H1 (cell line): Measurements from ENCODE around the gene RHOG.

Source experiments
- CTCF ChIP-seq, 3 experiments: IDR thresholded peaks; 1 replicate in 2 of 3; 2 replicates in 1 of 3; pipeline versions ENCODE4 v1.5.1 to v1.6.1; 2011; ENCODE audit warnings: low read length in 3 of 3, mild to moderate bottlenecking in 3 of 3, inconsistent platforms in 2 of 3, low read depth in 1 of 3, moderate library complexity in 1 of 3; ENCODE audit not compliant: insufficient read depth in 1 of 3; ENCODE audit errors: control extremely low read depth in 1 of 3
- EP300 ChIP-seq, 2 experiments: IDR thresholded peaks; 1 replicate in 1 of 2; 2 replicates in 1 of 2; pipeline ENCODE4 v1.6.1; 2011 to 2012; ENCODE audit warnings: low read depth in 2 of 2, low read length in 2 of 2, mild to moderate bottlenecking in 2 of 2, borderline replicate concordance in 1 of 2, inconsistent platforms in 1 of 2, moderate library complexity in 1 of 2
- JUND ChIP-seq: IDR thresholded peaks from 2 replicates; pipeline ENCODE4 v1.6.1; 2011; ENCODE audit warnings: mild to moderate bottlenecking, improper control_type of control experiment, low read length
- NRF1 ChIP-seq: IDR thresholded peaks from 2 replicates; pipeline ENCODE4 v1.6.1; 2011; ENCODE audit warnings: mild to moderate bottlenecking, low read depth, low read length, improper control_type of control experiment
- PHF8 ChIP-seq: fragments of 200-600 bp; sonication (generic); conservative IDR thresholded peaks from 2 replicates; pipeline ENCODE4 v1.7.1; 2012; ENCODE audit warnings: low read depth, mild to moderate bottlenecking, inconsistent platforms, low read length, moderate library complexity
- POLR2A ChIP-seq, 2 experiments: IDR thresholded peaks; 1 replicate in 1 of 2; 2 replicates in 1 of 2; pipeline ENCODE4 v1.6.1; 2011; ENCODE audit warnings: low read depth in 2 of 2, low read length in 2 of 2, mild to moderate bottlenecking in 2 of 2; ENCODE audit errors: control extremely low read depth in 1 of 2
- RFX5 ChIP-seq: IDR thresholded peaks from 2 replicates; pipeline ENCODE4 v1.6.1; 2011; ENCODE audit warnings: low read depth, low read length, improper control_type of control experiment, borderline replicate concordance
- SIRT6 ChIP-seq: IDR thresholded peaks from one replicate; pipeline ENCODE4 v1.7.1; 2012; ENCODE audit warnings: low read length, inconsistent platforms
- SRF ChIP-seq: IDR thresholded peaks from 2 replicates; pipeline ENCODE4 v1.6.1; 2011; ENCODE audit warnings: mild to moderate bottlenecking, low read depth, low read length, moderate library complexity
- SUZ12 ChIP-seq: fragments of 200-600 bp; sonication (generic); IDR thresholded peaks from 2 replicates; pipeline ENCODE4 v1.6.1; 2012; ENCODE audit warnings: mild to moderate bottlenecking, inconsistent platforms, low read length, moderate library complexity, mixed read lengths
- TAF1 ChIP-seq: IDR thresholded peaks from 2 replicates; pipeline ENCODE4 v1.6.1; 2011; ENCODE audit warnings: mild to moderate bottlenecking, low read depth, low read length
- USF2 ChIP-seq: IDR thresholded peaks from 2 replicates; pipeline ENCODE4 v1.6.1; 2011; ENCODE audit warnings: low read length, improper control_type of control experiment

GRCh38 chr11:3867209-3868091 lies 26.7 kb upstream of the RHOG start:
- TF ChIP-seq CTCF (IDR thresholded peaks at IDR 0.05; ENCODE audit: control extremely low read depth in 1 of 3, insufficient read depth in 1 of 3, low read depth in 1 of 3, low read length in 3 of 3) = no peak
- TF ChIP-seq SUZ12 = no peak
- TF ChIP-seq EP300 (IDR thresholded peaks at IDR 0.05; ENCODE audit: borderline replicate concordance in 1 of 2, low read depth in 2 of 2, low read length in 2 of 2) = no peak
- TF ChIP-seq USF2 = no peak
- TF ChIP-seq POLR2A (IDR thresholded peaks at IDR 0.05; ENCODE audit: control extremely low read depth in 1 of 2, low read depth in 2 of 2, low read length in 2 of 2) = no peak
- no peak for TF ChIP-seq PHF8
- TF ChIP-seq JUND = no peak
- TF ChIP-seq TAF1 = no peak
- no peak for TF ChIP-seq RFX5
- TF ChIP-seq NRF1 = no peak
- TF ChIP-seq SIRT6 = no peak
- no peak for TF ChIP-seq SRF
